WTC11 (cell line): ENCODE measurements around the gene LYVE1. TPM values are rescaled to one million over a fixed set of nuclear protein-coding genes. Genes with fewer than 3 reads are reported as not detected.

Experiments
- ATAC-seq: fragments of 200-7000 bp; cut with Tn5 transposase; 2 replicates; pipeline ENCODE4 v1.10.0; 2021; ENCODE audit warnings: mild to moderate bottlenecking, moderate library complexity
- CTCF ChIA-PET: fragments of 300-600 bp; sonication (Branson Sonifier 250); formaldehyde crosslinking; loops from one replicate; lab custom pipeline; 2021; ENCODE audit warnings: antibody characterized with exemption; lab: Charles Lee
- POLR2A ChIA-PET: fragments of 350-600 bp; sonication (Branson Sonifier 250); formaldehyde crosslinking; loops from one replicate; lab custom pipeline; 2021; ENCODE audit warnings: antibody characterized with exemption; lab: Charles Lee
- DNase-seq: peaks from one replicate; pipeline ENCODE4 v3.0.0; 2021; ENCODE audit warnings: low spot score
- H3K27ac Mint-ChIP-seq: 2 replicates; pipeline ENCODE4 v1.8.0; 2021; ENCODE audit warnings: mixed read lengths
- H3K27me3 Mint-ChIP-seq: 2 replicates; pipeline ENCODE4 v1.8.0; 2021; ENCODE audit warnings: low read depth, mild to moderate bottlenecking, moderate library complexity, mixed read lengths
- H3K36me3 Mint-ChIP-seq: 2 replicates; pipeline ENCODE4 v1.8.0; 2021; ENCODE audit warnings: mixed read lengths
- H3K4me1 Mint-ChIP-seq: 2 replicates; pipeline ENCODE4 v1.8.0; 2022; ENCODE audit warnings: mixed read lengths
- H3K4me3 Mint-ChIP-seq: 2 replicates; pipeline ENCODE4 v1.8.0; 2021; ENCODE audit warnings: mild to moderate bottlenecking, moderate library complexity, mixed read lengths
- H3K9me3 Mint-ChIP-seq: 2 replicates; pipeline ENCODE4 v1.8.0; 2021; ENCODE audit warnings: mixed read lengths
- ATF2 ChIP-seq: sonication (generic); formaldehyde crosslinking; IDR thresholded peaks from 2 replicates; pipeline ENCODE4 v1.8.1; 2022; ENCODE audit warnings: low read depth, missing genetic modification reagents, borderline replicate concordance
- CREM ChIP-seq: sonication (generic); formaldehyde crosslinking; IDR thresholded peaks from 2 replicates; pipeline ENCODE4 v1.8.1; 2022; ENCODE audit warnings: mild to moderate bottlenecking, missing genetic modification reagents, moderate library complexity
- ELF4 ChIP-seq: sonication (generic); formaldehyde crosslinking; IDR thresholded peaks from 2 replicates; pipeline ENCODE4 v1.8.1; 2022; ENCODE audit warnings: low read depth, mild to moderate bottlenecking, moderate library complexity, missing genetic modification reagents
- EMX1 ChIP-seq: fragments of 250-450 bp; sonication (Bioruptor Pico); IDR thresholded peaks from 2 replicates; pipeline ENCODE4 v1.8.0; 2021; ENCODE audit warnings: mild to moderate bottlenecking
- FOXP4 ChIP-seq: sonication (generic); formaldehyde crosslinking; IDR thresholded peaks from 2 replicates; pipeline ENCODE4 v1.8.0; 2022; ENCODE audit warnings: mild to moderate bottlenecking, missing genetic modification reagents
- GRHL2 ChIP-seq: fragments of 250-450 bp; sonication (Bioruptor Pico); IDR thresholded peaks from 2 replicates; pipeline ENCODE4 v1.8.0; 2022; ENCODE audit warnings: mild to moderate bottlenecking, moderate library complexity; ENCODE audit not compliant: insufficient replicate concordance, severe bottlenecking
- IRF2 ChIP-seq: sonication (generic); formaldehyde crosslinking; IDR thresholded peaks from 2 replicates; pipeline ENCODE4 v1.8.0; 2022; ENCODE audit warnings: low read depth, missing genetic modification reagents, borderline replicate concordance
- KAT7 ChIP-seq: sonication (generic); formaldehyde crosslinking; IDR thresholded peaks from 2 replicates; pipeline ENCODE4 v1.8.1; 2023; ENCODE audit warnings: missing genetic modification reagents, mild to moderate bottlenecking, borderline replicate concordance
- MAX ChIP-seq: sonication (generic); formaldehyde crosslinking; IDR thresholded peaks from 2 replicates; pipeline ENCODE4 v1.8.0; 2022; ENCODE audit warnings: mild to moderate bottlenecking, missing genetic modification reagents
- NR3C1 ChIP-seq: sonication (generic); formaldehyde crosslinking; conservative IDR thresholded peaks from 2 replicates; pipeline ENCODE4 v1.8.1; 2023; ENCODE audit warnings: low read depth, mild to moderate bottlenecking, missing genetic modification reagents
- PRRX2 ChIP-seq: fragments of 250-450 bp; sonication (Bioruptor Pico); IDR thresholded peaks from 2 replicates; pipeline ENCODE4 v1.8.0; 2021; ENCODE audit warnings: mild to moderate bottlenecking
- SOX15 ChIP-seq: fragments of 250-450 bp; sonication (Bioruptor Pico); IDR thresholded peaks from 2 replicates; pipeline ENCODE4 v1.9.0; 2021; ENCODE audit warnings: mild to moderate bottlenecking
- TCF7 ChIP-seq: sonication (generic); formaldehyde crosslinking; IDR thresholded peaks from 2 replicates; pipeline ENCODE4 v1.8.0; 2022; ENCODE audit warnings: mild to moderate bottlenecking, low read depth, missing genetic modification reagents, moderate library complexity
- ZNF219 ChIP-seq: sonication (generic); formaldehyde crosslinking; IDR thresholded peaks from 2 replicates; pipeline ENCODE4 v1.8.0; 2023; ENCODE audit warnings: missing genetic modification reagents, mild to moderate bottlenecking, borderline replicate concordance
- ZNF396 ChIP-seq: fragments of 250-450 bp; sonication (Bioruptor Pico); IDR thresholded peaks from 2 replicates; pipeline ENCODE4 v1.8.0; 2021; ENCODE audit warnings: mild to moderate bottlenecking, moderate library complexity, borderline replicate concordance
- total RNA-seq: library from RNA; stranded (reverse); gene quantifications from 3 replicates; pipeline ENCODE4 v1.2.3, GENCODE V29; 2021
- TF ChIP-seq, protein P1 (sequence below): sonication (generic); formaldehyde crosslinking; IDR thresholded peaks from 2 replicates; pipeline ENCODE4 v1.8.1; 2023; ENCODE audit warnings: mild to moderate bottlenecking, missing genetic modification reagents
- TF ChIP-seq, protein P2 (sequence below): fragments of 250-450 bp; sonication (Bioruptor Pico); IDR thresholded peaks from 2 replicates; pipeline ENCODE4 v1.9.0; 2021; ENCODE audit warnings: mild to moderate bottlenecking, borderline replicate concordance
- TF ChIP-seq, protein P3 (sequence below): sonication (generic); formaldehyde crosslinking; IDR thresholded peaks from 2 replicates; pipeline ENCODE4 v1.8.1; 2023; ENCODE audit warnings: mild to moderate bottlenecking, missing genetic modification reagents, borderline replicate concordance
- TF ChIP-seq, protein P4 (sequence below): sonication (generic); formaldehyde crosslinking; IDR thresholded peaks from 2 replicates; pipeline ENCODE4 v1.8.1; 2023; ENCODE audit warnings: mild to moderate bottlenecking, missing genetic modification reagents, moderate library complexity
- TF ChIP-seq, protein P5 (sequence below): sonication (generic); formaldehyde crosslinking; IDR thresholded peaks from 2 replicates; pipeline ENCODE4 v1.8.1; 2023; ENCODE audit warnings: mild to moderate bottlenecking, moderate library complexity, missing genetic modification reagents

LYVE1 gene
- total RNA-seq, 1 experiment from 2014 or later: 0.24 TPM

GRCh38 chr11:10520562-10520961, 47.9 kb downstream of the LYVE1 start:
- no peak for TF ChIP-seq CREM (CRISPR knock-in tag)
- no peak for TF ChIP-seq FOXP4
- no peak for TF ChIP-seq NR3C1 (CRISPR knock-in tag)
- no peak for TF ChIP-seq ELF4 (CRISPR knock-in tag)
- TF ChIP-seq, protein P1, sequence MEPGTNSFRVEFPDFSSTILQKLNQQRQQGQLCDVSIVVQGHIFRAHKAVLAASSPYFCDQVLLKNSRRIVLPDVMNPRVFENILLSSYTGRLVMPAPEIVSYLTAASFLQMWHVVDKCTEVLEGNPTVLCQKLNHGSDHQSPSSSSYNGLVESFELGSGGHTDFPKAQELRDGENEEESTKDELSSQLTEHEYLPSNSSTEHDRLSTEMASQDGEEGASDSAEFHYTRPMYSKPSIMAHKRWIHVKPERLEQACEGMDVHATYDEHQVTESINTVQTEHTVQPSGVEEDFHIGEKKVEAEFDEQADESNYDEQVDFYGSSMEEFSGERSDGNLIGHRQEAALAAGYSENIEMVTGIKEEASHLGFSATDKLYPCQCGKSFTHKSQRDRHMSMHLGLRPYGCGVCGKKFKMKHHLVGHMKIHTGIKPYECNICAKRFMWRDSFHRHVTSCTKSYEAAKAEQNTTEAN (CRISPR knock-in tag): no peak
- TF ChIP-seq ATF2 (CRISPR knock-in tag): no peak
- TF ChIP-seq, protein P2, sequence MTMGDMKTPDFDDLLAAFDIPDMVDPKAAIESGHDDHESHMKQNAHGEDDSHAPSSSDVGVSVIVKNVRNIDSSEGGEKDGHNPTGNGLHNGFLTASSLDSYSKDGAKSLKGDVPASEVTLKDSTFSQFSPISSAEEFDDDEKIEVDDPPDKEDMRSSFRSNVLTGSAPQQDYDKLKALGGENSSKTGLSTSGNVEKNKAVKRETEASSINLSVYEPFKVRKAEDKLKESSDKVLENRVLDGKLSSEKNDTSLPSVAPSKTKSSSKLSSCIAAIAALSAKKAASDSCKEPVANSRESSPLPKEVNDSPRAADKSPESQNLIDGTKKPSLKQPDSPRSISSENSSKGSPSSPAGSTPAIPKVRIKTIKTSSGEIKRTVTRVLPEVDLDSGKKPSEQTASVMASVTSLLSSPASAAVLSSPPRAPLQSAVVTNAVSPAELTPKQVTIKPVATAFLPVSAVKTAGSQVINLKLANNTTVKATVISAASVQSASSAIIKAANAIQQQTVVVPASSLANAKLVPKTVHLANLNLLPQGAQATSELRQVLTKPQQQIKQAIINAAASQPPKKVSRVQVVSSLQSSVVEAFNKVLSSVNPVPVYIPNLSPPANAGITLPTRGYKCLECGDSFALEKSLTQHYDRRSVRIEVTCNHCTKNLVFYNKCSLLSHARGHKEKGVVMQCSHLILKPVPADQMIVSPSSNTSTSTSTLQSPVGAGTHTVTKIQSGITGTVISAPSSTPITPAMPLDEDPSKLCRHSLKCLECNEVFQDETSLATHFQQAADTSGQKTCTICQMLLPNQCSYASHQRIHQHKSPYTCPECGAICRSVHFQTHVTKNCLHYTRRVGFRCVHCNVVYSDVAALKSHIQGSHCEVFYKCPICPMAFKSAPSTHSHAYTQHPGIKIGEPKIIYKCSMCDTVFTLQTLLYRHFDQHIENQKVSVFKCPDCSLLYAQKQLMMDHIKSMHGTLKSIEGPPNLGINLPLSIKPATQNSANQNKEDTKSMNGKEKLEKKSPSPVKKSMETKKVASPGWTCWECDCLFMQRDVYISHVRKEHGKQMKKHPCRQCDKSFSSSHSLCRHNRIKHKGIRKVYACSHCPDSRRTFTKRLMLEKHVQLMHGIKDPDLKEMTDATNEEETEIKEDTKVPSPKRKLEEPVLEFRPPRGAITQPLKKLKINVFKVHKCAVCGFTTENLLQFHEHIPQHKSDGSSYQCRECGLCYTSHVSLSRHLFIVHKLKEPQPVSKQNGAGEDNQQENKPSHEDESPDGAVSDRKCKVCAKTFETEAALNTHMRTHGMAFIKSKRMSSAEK (CRISPR knock-in tag): no peak
- no peak for TF ChIP-seq SOX15
- TF ChIP-seq, protein P3, sequence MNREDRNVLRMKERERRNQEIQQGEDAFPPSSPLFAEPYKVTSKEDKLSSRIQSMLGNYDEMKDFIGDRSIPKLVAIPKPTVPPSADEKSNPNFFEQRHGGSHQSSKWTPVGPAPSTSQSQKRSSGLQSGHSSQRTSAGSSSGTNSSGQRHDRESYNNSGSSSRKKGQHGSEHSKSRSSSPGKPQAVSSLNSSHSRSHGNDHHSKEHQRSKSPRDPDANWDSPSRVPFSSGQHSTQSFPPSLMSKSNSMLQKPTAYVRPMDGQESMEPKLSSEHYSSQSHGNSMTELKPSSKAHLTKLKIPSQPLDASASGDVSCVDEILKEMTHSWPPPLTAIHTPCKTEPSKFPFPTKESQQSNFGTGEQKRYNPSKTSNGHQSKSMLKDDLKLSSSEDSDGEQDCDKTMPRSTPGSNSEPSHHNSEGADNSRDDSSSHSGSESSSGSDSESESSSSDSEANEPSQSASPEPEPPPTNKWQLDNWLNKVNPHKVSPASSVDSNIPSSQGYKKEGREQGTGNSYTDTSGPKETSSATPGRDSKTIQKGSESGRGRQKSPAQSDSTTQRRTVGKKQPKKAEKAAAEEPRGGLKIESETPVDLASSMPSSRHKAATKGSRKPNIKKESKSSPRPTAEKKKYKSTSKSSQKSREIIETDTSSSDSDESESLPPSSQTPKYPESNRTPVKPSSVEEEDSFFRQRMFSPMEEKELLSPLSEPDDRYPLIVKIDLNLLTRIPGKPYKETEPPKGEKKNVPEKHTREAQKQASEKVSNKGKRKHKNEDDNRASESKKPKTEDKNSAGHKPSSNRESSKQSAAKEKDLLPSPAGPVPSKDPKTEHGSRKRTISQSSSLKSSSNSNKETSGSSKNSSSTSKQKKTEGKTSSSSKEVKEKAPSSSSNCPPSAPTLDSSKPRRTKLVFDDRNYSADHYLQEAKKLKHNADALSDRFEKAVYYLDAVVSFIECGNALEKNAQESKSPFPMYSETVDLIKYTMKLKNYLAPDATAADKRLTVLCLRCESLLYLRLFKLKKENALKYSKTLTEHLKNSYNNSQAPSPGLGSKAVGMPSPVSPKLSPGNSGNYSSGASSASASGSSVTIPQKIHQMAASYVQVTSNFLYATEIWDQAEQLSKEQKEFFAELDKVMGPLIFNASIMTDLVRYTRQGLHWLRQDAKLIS (CRISPR knock-in tag): no peak
- no peak for TF ChIP-seq KAT7 (CRISPR knock-in tag)
- no peak for TF ChIP-seq ZNF219 (CRISPR knock-in tag)
- TF ChIP-seq, protein P4, sequence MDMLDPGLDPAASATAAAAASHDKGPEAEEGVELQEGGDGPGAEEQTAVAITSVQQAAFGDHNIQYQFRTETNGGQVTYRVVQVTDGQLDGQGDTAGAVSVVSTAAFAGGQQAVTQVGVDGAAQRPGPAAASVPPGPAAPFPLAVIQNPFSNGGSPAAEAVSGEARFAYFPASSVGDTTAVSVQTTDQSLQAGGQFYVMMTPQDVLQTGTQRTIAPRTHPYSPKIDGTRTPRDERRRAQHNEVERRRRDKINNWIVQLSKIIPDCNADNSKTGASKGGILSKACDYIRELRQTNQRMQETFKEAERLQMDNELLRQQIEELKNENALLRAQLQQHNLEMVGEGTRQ (CRISPR knock-in tag): no peak
- no peak for TF ChIP-seq EMX1 (CRISPR knock-in tag)
- no peak for TF ChIP-seq IRF2 (CRISPR knock-in tag)
- no peak for TF ChIP-seq TCF7
- no peak for TF ChIP-seq PRRX2
- TF ChIP-seq, protein P5, sequence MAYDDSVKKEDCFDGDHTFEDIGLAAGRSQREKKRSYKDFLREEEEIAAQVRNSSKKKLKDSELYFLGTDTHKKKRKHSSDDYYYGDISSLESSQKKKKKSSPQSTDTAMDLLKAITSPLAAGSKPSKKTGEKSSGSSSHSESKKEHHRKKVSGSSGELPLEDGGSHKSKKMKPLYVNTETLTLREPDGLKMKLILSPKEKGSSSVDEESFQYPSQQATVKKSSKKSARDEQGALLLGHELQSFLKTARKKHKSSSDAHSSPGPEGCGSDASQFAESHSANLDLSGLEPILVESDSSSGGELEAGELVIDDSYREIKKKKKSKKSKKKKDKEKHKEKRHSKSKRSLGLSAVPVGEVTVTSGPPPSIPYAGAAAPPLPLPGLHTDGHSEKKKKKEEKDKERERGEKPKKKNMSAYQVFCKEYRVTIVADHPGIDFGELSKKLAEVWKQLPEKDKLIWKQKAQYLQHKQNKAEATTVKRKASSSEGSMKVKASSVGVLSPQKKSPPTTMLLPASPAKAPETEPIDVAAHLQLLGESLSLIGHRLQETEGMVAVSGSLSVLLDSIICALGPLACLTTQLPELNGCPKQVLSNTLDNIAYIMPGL: no peak
- no peak for TF ChIP-seq GRHL2
- no peak for TF ChIP-seq MAX (CRISPR knock-in tag)
- no peak for TF ChIP-seq ZNF396
- TF ChIP-seq, all 79 proteins: peak for 0
- no peaks in the 10 kb centered on the region for H3K9me3 Mint-ChIP-seq
- POLR2A ChIA-PET: no interaction called here
- no peak overlapping the region for H3K4me3 Mint-ChIP-seq
- no peaks in the 10 kb centered on the region for H3K4me1 Mint-ChIP-seq
- H3K27ac Mint-ChIP-seq: no peak overlapping the region
- peaks cover 5% of the 10 kb centered on the region; the same call in 1 of the 2 replicates for H3K36me3 Mint-ChIP-seq
- no peak for ATAC-seq
- CTCF ChIA-PET: interaction anchor here (2.4 kb wide), 1 partner anchor 20 kb away, joined by 9 read pairs; the partner anchor contains the start of gene RNF141
- H3K27me3 Mint-ChIP-seq: no peaks in the 10 kb centered on the region; the same call in 1 of the 2 replicates
- no peak for DNase-seq
